Mesenchymal stem cell (in vitro differentiated cells and primary cell): Measurements from ENCODE around the gene PLXDC2.

Source experiments
- DNase-seq: peaks from one replicate; pipeline ENCODE4 v3.0.0-alpha.2; 2013
- H2AFZ ChIP-seq: one replicate; pipeline ENCODE4 v1.6.1; 2013; ENCODE audit warnings: low read depth, mild to moderate bottlenecking, control low read depth, inconsistent platforms, low read length, moderate library complexity
- H2AK5ac ChIP-seq: 2 replicates; pipeline ENCODE4 v1.6.1; 2013; ENCODE audit warnings: low read length, moderate library complexity, mild to moderate bottlenecking, inconsistent platforms; ENCODE audit not compliant: severe bottlenecking
- H2BK120ac ChIP-seq: one replicate; pipeline ENCODE4 v1.6.1; 2013; ENCODE audit warnings: low read depth, mild to moderate bottlenecking, inconsistent platforms, low read length, moderate library complexity
- H2BK12ac ChIP-seq, 2 experiments: one replicate each; pipeline ENCODE4 v1.6.1; 2013; ENCODE audit warnings: inconsistent platforms in 2 of 2, low read length in 2 of 2, mild to moderate bottlenecking in 2 of 2, moderate library complexity in 2 of 2, control low read depth in 1 of 2
- H2BK15ac ChIP-seq: one replicate; pipeline ENCODE4 v1.6.1; 2013; ENCODE audit warnings: mild to moderate bottlenecking, low read depth, inconsistent platforms; ENCODE audit not compliant: poor library complexity, severe bottlenecking
- H2BK5ac ChIP-seq: 2 replicates; pipeline ENCODE4 v1.6.1; 2013; ENCODE audit warnings: low read depth, mild to moderate bottlenecking, low read length, control low read depth, inconsistent platforms; ENCODE audit not compliant: poor library complexity, severe bottlenecking
- H3K14ac ChIP-seq, 2 experiments: one replicate each; pipeline ENCODE4 v1.6.1; 2013; ENCODE audit warnings: inconsistent platforms in 2 of 2, low read length in 2 of 2, control low read depth in 1 of 2, mild to moderate bottlenecking in 1 of 2, moderate library complexity in 1 of 2
- H3K18ac ChIP-seq, 2 experiments: one replicate each; pipeline ENCODE4 v1.6.1; 2013; ENCODE audit warnings: inconsistent platforms in 2 of 2, low read length in 2 of 2, control low read depth in 1 of 2, low read depth in 1 of 2, mild to moderate bottlenecking in 1 of 2
- H3K23ac ChIP-seq, 2 experiments: one replicate each; pipeline ENCODE4 v1.6.1; 2013; ENCODE audit warnings: inconsistent platforms in 2 of 2, low read length in 2 of 2, mild to moderate bottlenecking in 2 of 2, moderate library complexity in 2 of 2, control low read depth in 1 of 2
- H3K27ac ChIP-seq: 2 replicates; pipeline ENCODE4 v1.5.1; 2013; ENCODE audit warnings: mild to moderate bottlenecking, moderate library complexity, low read length, control low read depth, inconsistent platforms; ENCODE audit not compliant: poor library complexity, severe bottlenecking
- H3K27me3 ChIP-seq, 2 experiments: 2 replicates each; pipeline versions ENCODE4 v1.6.1 to v1.7.0; 2013; ENCODE audit warnings: low read length in 2 of 2, mild to moderate bottlenecking in 2 of 2, moderate library complexity in 2 of 2, control low read depth in 1 of 2, inconsistent platforms in 1 of 2; ENCODE audit not compliant: control insufficient read depth in 1 of 2, insufficient read depth in 1 of 2
- H3K36me3 ChIP-seq, 2 experiments: 2 replicates each; pipeline versions ENCODE4 v1.6.1 to v1.7.0; 2013; ENCODE audit warnings: low read length in 2 of 2, control low read depth in 1 of 2, inconsistent platforms in 1 of 2, low read depth in 1 of 2, mild to moderate bottlenecking in 1 of 2; ENCODE audit not compliant: insufficient read depth in 2 of 2, control insufficient read depth in 1 of 2
- H3K4ac ChIP-seq, 2 experiments: one replicate each; pipeline ENCODE4 v1.6.1; 2013; ENCODE audit warnings: inconsistent platforms in 2 of 2, low read length in 2 of 2, mild to moderate bottlenecking in 2 of 2, moderate library complexity in 2 of 2, control low read depth in 1 of 2, low read depth in 1 of 2
- H3K4me1 ChIP-seq: 2 replicates; pipeline ENCODE4 v1.6.1; 2013; ENCODE audit warnings: low read depth, low read length, control low read depth; ENCODE audit not compliant: control insufficient read depth, insufficient read depth
- H3K4me2 ChIP-seq: 2 replicates; pipeline ENCODE4 v1.6.1; 2013; ENCODE audit warnings: low read length, mild to moderate bottlenecking, inconsistent platforms; ENCODE audit not compliant: poor library complexity, severe bottlenecking
- H3K4me3 ChIP-seq, 2 experiments: 2 replicates each; pipeline versions ENCODE4 v1.5.1 to v1.7.0; 2013; ENCODE audit warnings: low read length in 2 of 2, mild to moderate bottlenecking in 2 of 2, control low read depth in 1 of 2, low read depth in 1 of 2; ENCODE audit not compliant: insufficient read depth in 1 of 2
- H3K79me1 ChIP-seq: replicated peaks from 2 replicates; pipeline ENCODE4 v1.6.1; 2013; ENCODE audit warnings: mild to moderate bottlenecking, control low read depth, low read length, inconsistent platforms; ENCODE audit not compliant: poor library complexity, severe bottlenecking
- H3K9ac ChIP-seq: 2 replicates; pipeline ENCODE4 v1.7.0; 2013; ENCODE audit warnings: mild to moderate bottlenecking, low read length, moderate library complexity
- H3K9me3 ChIP-seq: 2 replicates; pipeline ENCODE4 v1.7.0; 2013; ENCODE audit warnings: mild to moderate bottlenecking, low read length; ENCODE audit not compliant: control insufficient read depth
- H4K8ac ChIP-seq: one replicate; pipeline ENCODE4 v1.6.1; 2013; ENCODE audit warnings: inconsistent platforms, mild to moderate bottlenecking, low read length, moderate library complexity
- H4K91ac ChIP-seq: one replicate; pipeline ENCODE4 v1.6.1; 2013; ENCODE audit warnings: mild to moderate bottlenecking, low read length, inconsistent platforms
- WGBS: methylation state at CpG from one replicate; pipeline ENCODE4 v1.1.7; 2013; ENCODE audit warnings: mixed read lengths; 5-methylcytosine and 5-hydroxymethylcytosine counted together

PLXDC2 gene

GRCh38 chr10:19833170-19833824 is 17.1 kb downstream of the PLXDC2 start:
- H3K9me3 ChIP-seq: no peaks in the 10 kb centered on the region
- H4K8ac ChIP-seq: no peak overlapping the region
- H2BK15ac ChIP-seq: no peak overlapping the region
- no peak overlapping the region for H3K18ac ChIP-seq
- no peak overlapping the region for H2AK5ac ChIP-seq
- no peak overlapping the region for H3K14ac ChIP-seq
- H2BK12ac ChIP-seq: no peak overlapping the region
- no peak overlapping the region for H3K4me2 ChIP-seq
- 62% methylated on average over 4 of the region's 8 CpGs for WGBS
- no peak overlapping the region for H2BK120ac ChIP-seq
- no peaks in the 10 kb centered on the region for H3K36me3 ChIP-seq
- peaks cover 2% of the 10 kb centered on the region for H3K79me1 ChIP-seq
- H3K4me3 ChIP-seq: no peak overlapping the region
- H2AFZ ChIP-seq: no peak overlapping the region
- peaks cover 3% of the 10 kb centered on the region for H3K4me1 ChIP-seq
- no peaks in the 10 kb centered on the region for H3K27me3 ChIP-seq
- no peak overlapping the region for H3K9ac ChIP-seq
- H3K27ac ChIP-seq: no peak overlapping the region
- H2BK5ac ChIP-seq: no peak overlapping the region
- no peak overlapping the region for H3K23ac ChIP-seq
- no peak overlapping the region for H4K91ac ChIP-seq
- no peak overlapping the region for H3K4ac ChIP-seq
- DNase-seq: no peak

- peaks cover 3% of the 10 kb centered on the region for H3K4me1 ChIP-seq
- H2AFZ ChIP-seq: no peak overlapping the region
- H3K79me1 ChIP-seq: peaks cover 4% of the 10 kb centered on the region
- no peaks in the 10 kb centered on the region for H3K9me3 ChIP-seq
- no peak overlapping the region for H2BK12ac ChIP-seq
- no peaks in the 10 kb centered on the region for H3K36me3 ChIP-seq
- no peak overlapping the region for H3K14ac ChIP-seq
- H4K91ac ChIP-seq: no peak overlapping the region
- no peak overlapping the region for H3K9ac ChIP-seq
- H3K18ac ChIP-seq: no peak overlapping the region
- H2BK5ac ChIP-seq: no peak overlapping the region
- H3K4ac ChIP-seq: no peak overlapping the region
- WGBS: 100% methylated on average over 2 of the region's 2 CpGs
- no peak overlapping the region for H3K23ac ChIP-seq
- H3K27me3 ChIP-seq: no peaks in the 10 kb centered on the region
- H2BK120ac ChIP-seq: no peak overlapping the region
- H2AK5ac ChIP-seq: no peak overlapping the region
- no peak overlapping the region for H3K4me3 ChIP-seq
- H3K4me2 ChIP-seq: no peak overlapping the region
- no peak overlapping the region for H3K27ac ChIP-seq
- no peak overlapping the region for H4K8ac ChIP-seq
- DNase-seq: no peak
- H2BK15ac ChIP-seq: no peak overlapping the region
These were observed 19.7 kb downstream of the PLXDC2 start for GRCh38 chr10:19835952-19836351.

GRCh38 chr10:19839090-19839489 is 22.9 kb downstream of the PLXDC2 start:
- no peaks in the 10 kb centered on the region for H3K9me3 ChIP-seq
- no peak overlapping the region for H2BK15ac ChIP-seq
- H3K4me3 ChIP-seq: no peak overlapping the region
- H3K23ac ChIP-seq: no peak overlapping the region
- H3K9ac ChIP-seq: no peak overlapping the region
- H3K36me3 ChIP-seq: no peaks in the 10 kb centered on the region
- H3K18ac ChIP-seq: no peak overlapping the region
- H4K8ac ChIP-seq: no peak overlapping the region
- no peak overlapping the region for H3K4ac ChIP-seq
- no peaks in the 10 kb centered on the region for H3K4me1 ChIP-seq
- no peak overlapping the region for H2BK120ac ChIP-seq
- 96% methylated on average over 3 of the region's 3 CpGs for WGBS
- no peaks in the 10 kb centered on the region for H3K27me3 ChIP-seq
- no peak overlapping the region for H3K4me2 ChIP-seq
- no peak for DNase-seq
- no peak overlapping the region for H3K27ac ChIP-seq
- no peak overlapping the region for H2AK5ac ChIP-seq
- H3K79me1 ChIP-seq: peaks cover 4% of the 10 kb centered on the region
- no peak overlapping the region for H2BK5ac ChIP-seq
- H4K91ac ChIP-seq: no peak overlapping the region
- H2AFZ ChIP-seq: no peak overlapping the region
- H2BK12ac ChIP-seq: no peak overlapping the region
- no peak overlapping the region for H3K14ac ChIP-seq

DNA sequence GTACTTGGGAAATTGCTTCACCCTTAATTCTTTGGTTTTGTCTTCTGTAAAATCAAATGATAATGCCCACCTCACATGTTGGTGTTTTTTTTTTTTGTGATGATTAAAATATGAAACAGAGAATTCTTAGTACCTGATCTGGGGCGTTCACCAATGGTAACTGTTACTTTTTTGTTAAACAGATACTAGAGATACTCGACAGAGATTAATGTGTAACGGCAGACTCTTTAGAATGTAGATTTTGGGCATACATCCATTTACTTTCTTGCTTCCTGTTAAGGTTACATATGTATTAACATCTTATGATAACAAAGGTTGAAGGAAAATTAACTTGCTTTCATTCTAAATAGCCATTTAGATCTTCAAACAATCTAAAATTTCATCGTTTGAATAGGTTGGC is 23.3 kb downstream of the PLXDC2 start:
- H3K36me3 ChIP-seq: no peaks in the 10 kb centered on the region
- H3K4ac ChIP-seq: no peak overlapping the region
- H3K9me3 ChIP-seq: no peaks in the 10 kb centered on the region
- H3K79me1 ChIP-seq: peaks cover 2% of the 10 kb centered on the region
- no peak overlapping the region for H2BK12ac ChIP-seq
- H2BK15ac ChIP-seq: no peak overlapping the region
- no peak overlapping the region for H2BK5ac ChIP-seq
- H4K8ac ChIP-seq: no peak overlapping the region
- no peak overlapping the region for H3K27ac ChIP-seq
- no peak overlapping the region for H2AFZ ChIP-seq
- H3K4me2 ChIP-seq: no peak overlapping the region
- H3K14ac ChIP-seq: no peak overlapping the region
- H3K23ac ChIP-seq: no peak overlapping the region
- no peak overlapping the region for H2AK5ac ChIP-seq
- no peak for DNase-seq
- no peaks in the 10 kb centered on the region for H3K4me1 ChIP-seq
- H3K4me3 ChIP-seq: no peak overlapping the region
- no peak overlapping the region for H2BK120ac ChIP-seq
- H4K91ac ChIP-seq: no peak overlapping the region
- H3K18ac ChIP-seq: no peak overlapping the region
- H3K27me3 ChIP-seq: no peaks in the 10 kb centered on the region
- H3K9ac ChIP-seq: no peak overlapping the region
- WGBS: 83% methylated on average over 2 of the region's 4 CpGs
